SK-N-SH treated with all-trans-retinoic acid at 6 μM for 48 hours (cell line): ENCODE measurements around the gene EPHA6.

Experiments used
- ATAC-seq: fragments of 200-7000 bp; cut with Tn5 transposase; 3 replicates; pipeline ENCODE4 v1.9.1; 2020; ENCODE audit warnings: mild to moderate bottlenecking, moderate library complexity
- ARNTL ChIP-seq: fragments of 450-650 bp; formaldehyde crosslinking; IDR thresholded peaks from 2 replicates; pipeline ENCODE4 v1.5.0; 2020; ENCODE audit warnings: low read depth, mild to moderate bottlenecking, moderate library complexity, borderline replicate concordance
- BACH2 ChIP-seq: fragments of 250-450 bp; sonication (Bioruptor Pico); IDR thresholded peaks from 2 replicates; pipeline ENCODE4 v1.9.0; 2021; ENCODE audit warnings: mild to moderate bottlenecking, borderline replicate concordance
- CSDC2 ChIP-seq: fragments of 250-450 bp; sonication (Bioruptor Pico); IDR thresholded peaks from 2 replicates; pipeline ENCODE4 v1.5.0; 2020; ENCODE audit warnings: mild to moderate bottlenecking, moderate library complexity
- ESRRG ChIP-seq: fragments of 250-450 bp; sonication (Bioruptor Pico); IDR thresholded peaks from 2 replicates; pipeline ENCODE4 v1.6.1; 2021; ENCODE audit warnings: mild to moderate bottlenecking
- GLIS3 ChIP-seq: fragments of 250-450 bp; sonication (Bioruptor Pico); IDR thresholded peaks from 2 replicates; pipeline ENCODE4 v1.5.0; 2020; ENCODE audit warnings: mild to moderate bottlenecking, moderate library complexity
- ISL1 ChIP-seq: fragments of 250-450 bp; sonication (Bioruptor Pico); IDR thresholded peaks from 2 replicates; pipeline ENCODE4 v2.1.2; 2022; ENCODE audit warnings: mild to moderate bottlenecking, moderate library complexity
- OSR1 ChIP-seq: fragments of 250-450 bp; sonication (Bioruptor Pico); IDR thresholded peaks from 2 replicates; pipeline ENCODE4 v1.8.0; 2022; ENCODE audit warnings: moderate library complexity, mild to moderate bottlenecking, inconsistent platforms
- PPARA ChIP-seq: fragments of 250-450 bp; sonication (Bioruptor Pico); IDR thresholded peaks from 2 replicates; pipeline ENCODE4 v1.5.0; 2020; ENCODE audit warnings: mild to moderate bottlenecking, borderline replicate concordance
- RARB ChIP-seq: fragments of 250-450 bp; sonication (Bioruptor Pico); IDR thresholded peaks from 2 replicates; pipeline ENCODE4 v1.8.0; 2021; ENCODE audit warnings: mild to moderate bottlenecking, moderate library complexity
- SNAI2 ChIP-seq: fragments of 250-450 bp; sonication (Bioruptor Pico); IDR thresholded peaks from 2 replicates; pipeline ENCODE4 v1.5.0; 2020; ENCODE audit warnings: mild to moderate bottlenecking, moderate library complexity
- TCF4 ChIP-seq: fragments of 250-450 bp; sonication (Bioruptor Pico); IDR thresholded peaks from 2 replicates; pipeline ENCODE4 v1.8.0; 2021; ENCODE audit warnings: mild to moderate bottlenecking, moderate library complexity, borderline replicate concordance
- TOX ChIP-seq: fragments of 250-450 bp; sonication (Bioruptor Pico); IDR thresholded peaks from 2 replicates; pipeline ENCODE4 v1.8.0; 2021; ENCODE audit warnings: mild to moderate bottlenecking, moderate library complexity, borderline replicate concordance
- ZC3H10 ChIP-seq: fragments of 250-450 bp; sonication (Bioruptor Pico); IDR thresholded peaks from 2 replicates; pipeline ENCODE4 v1.5.1; 2021; ENCODE audit warnings: mild to moderate bottlenecking, moderate library complexity
- ZFP3 ChIP-seq: fragments of 250-450 bp; sonication (Bioruptor Pico); IDR thresholded peaks from 2 replicates; pipeline ENCODE4 v1.5.0; 2020; ENCODE audit warnings: mild to moderate bottlenecking, moderate library complexity
- ZFP30 ChIP-seq: fragments of 450-650 bp; formaldehyde crosslinking; IDR thresholded peaks from 2 replicates; pipeline ENCODE4 v1.5.0; 2022; ENCODE audit warnings: mild to moderate bottlenecking, moderate library complexity
- ZNF565 ChIP-seq: fragments of 450-650 bp; formaldehyde crosslinking; conservative IDR thresholded peaks from 2 replicates; pipeline ENCODE4 v1.5.0; 2020; ENCODE audit warnings: low read depth, mild to moderate bottlenecking, moderate library complexity
- ZNF70 ChIP-seq: fragments of 450-650 bp; formaldehyde crosslinking; IDR thresholded peaks from 2 replicates; pipeline ENCODE4 v1.5.0; 2020; ENCODE audit warnings: mild to moderate bottlenecking, moderate library complexity
- ZNF8 ChIP-seq: fragments of 450-650 bp; formaldehyde crosslinking; IDR thresholded peaks from 2 replicates; pipeline ENCODE4 v1.5.0; 2020; ENCODE audit warnings: mild to moderate bottlenecking, moderate library complexity
- TF ChIP-seq, protein P1 (sequence below): fragments of 250-450 bp; sonication (Bioruptor Pico); IDR thresholded peaks from 2 replicates; pipeline ENCODE4 v1.5.1; 2020; ENCODE audit warnings: low read depth, mild to moderate bottlenecking, moderate library complexity
- TF ChIP-seq, protein P2 (sequence below): fragments of 250-450 bp; sonication (Bioruptor Pico); IDR thresholded peaks from 2 replicates; pipeline ENCODE4 v1.5.0; 2020; ENCODE audit warnings: mild to moderate bottlenecking, moderate library complexity
- TF ChIP-seq, protein P3 (sequence below): fragments of 250-450 bp; sonication (Bioruptor Pico); IDR thresholded peaks from 2 replicates; pipeline ENCODE4 v1.8.0; 2021; ENCODE audit warnings: low read depth, mild to moderate bottlenecking, moderate library complexity, borderline replicate concordance
- TF ChIP-seq, protein P4 (sequence below): fragments of 250-450 bp; sonication (Bioruptor Pico); IDR thresholded peaks from 2 replicates; pipeline ENCODE4 v1.8.0; 2020; ENCODE audit warnings: mild to moderate bottlenecking, moderate library complexity, borderline replicate concordance

The EPHA6 gene

DNA sequence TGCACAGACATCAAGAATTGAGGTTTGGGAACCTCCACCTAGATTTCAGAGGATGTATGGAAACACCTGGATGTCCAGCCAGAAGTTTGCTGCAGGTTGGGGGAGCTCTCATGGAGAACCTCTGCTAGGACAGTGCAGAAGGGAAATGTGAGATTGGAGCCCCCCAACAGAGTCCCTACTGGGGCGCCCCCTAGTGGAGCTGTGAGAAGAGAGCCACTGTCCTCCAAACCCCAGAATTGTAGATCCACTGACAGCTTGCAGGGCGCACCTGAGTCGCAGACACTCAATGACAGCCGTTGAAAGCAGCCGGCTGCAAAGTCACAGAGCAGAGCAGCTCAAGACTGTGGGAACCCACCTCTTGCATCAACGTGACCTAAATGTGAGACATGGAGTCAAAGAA, 34.6 kb upstream of the EPHA6 start:
- TF ChIP-seq RARB (CRISPR knock-in tag) (no peak), SNAI2 (CRISPR knock-in tag) (no peak), TOX (CRISPR knock-in tag) (no peak), ZFP30 (no peak), BACH2 (CRISPR knock-in tag) (no peak), GLIS3 (CRISPR knock-in tag) (no peak), ISL1 (CRISPR knock-in tag) (no peak), ZNF565 (CRISPR knock-in tag) (no peak), ZNF8 (CRISPR knock-in tag) (no peak), ZC3H10 (CRISPR knock-in tag) (no peak), ESRRG (CRISPR knock-in tag) (no peak), ARNTL (CRISPR knock-in tag) (no peak)
- TF ChIP-seq, protein P1, sequence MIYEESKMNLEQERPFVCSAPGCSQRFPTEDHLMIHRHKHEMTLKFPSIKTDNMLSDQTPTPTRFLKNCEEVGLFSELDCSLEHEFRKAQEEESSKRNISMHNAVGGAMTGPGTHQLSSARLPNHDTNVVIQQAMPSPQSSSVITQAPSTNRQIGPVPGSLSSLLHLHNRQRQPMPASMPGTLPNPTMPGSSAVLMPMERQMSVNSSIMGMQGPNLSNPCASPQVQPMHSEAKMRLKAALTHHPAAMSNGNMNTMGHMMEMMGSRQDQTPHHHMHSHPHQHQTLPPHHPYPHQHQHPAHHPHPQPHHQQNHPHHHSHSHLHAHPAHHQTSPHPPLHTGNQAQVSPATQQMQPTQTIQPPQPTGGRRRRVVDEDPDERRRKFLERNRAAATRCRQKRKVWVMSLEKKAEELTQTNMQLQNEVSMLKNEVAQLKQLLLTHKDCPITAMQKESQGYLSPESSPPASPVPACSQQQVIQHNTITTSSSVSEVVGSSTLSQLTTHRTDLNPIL = no peak
- TF ChIP-seq, protein P2, sequence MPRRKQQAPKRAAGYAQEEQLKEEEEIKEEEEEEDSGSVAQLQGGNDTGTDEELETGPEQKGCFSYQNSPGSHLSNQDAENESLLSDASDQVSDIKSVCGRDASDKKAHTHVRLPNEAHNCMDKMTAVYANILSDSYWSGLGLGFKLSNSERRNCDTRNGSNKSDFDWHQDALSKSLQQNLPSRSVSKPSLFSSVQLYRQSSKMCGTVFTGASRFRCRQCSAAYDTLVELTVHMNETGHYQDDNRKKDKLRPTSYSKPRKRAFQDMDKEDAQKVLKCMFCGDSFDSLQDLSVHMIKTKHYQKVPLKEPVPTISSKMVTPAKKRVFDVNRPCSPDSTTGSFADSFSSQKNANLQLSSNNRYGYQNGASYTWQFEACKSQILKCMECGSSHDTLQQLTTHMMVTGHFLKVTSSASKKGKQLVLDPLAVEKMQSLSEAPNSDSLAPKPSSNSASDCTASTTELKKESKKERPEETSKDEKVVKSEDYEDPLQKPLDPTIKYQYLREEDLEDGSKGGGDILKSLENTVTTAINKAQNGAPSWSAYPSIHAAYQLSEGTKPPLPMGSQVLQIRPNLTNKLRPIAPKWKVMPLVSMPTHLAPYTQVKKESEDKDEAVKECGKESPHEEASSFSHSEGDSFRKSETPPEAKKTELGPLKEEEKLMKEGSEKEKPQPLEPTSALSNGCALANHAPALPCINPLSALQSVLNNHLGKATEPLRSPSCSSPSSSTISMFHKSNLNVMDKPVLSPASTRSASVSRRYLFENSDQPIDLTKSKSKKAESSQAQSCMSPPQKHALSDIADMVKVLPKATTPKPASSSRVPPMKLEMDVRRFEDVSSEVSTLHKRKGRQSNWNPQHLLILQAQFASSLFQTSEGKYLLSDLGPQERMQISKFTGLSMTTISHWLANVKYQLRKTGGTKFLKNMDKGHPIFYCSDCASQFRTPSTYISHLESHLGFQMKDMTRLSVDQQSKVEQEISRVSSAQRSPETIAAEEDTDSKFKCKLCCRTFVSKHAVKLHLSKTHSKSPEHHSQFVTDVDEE (CRISPR knock-in tag) = no peak
- TF ChIP-seq, protein P3, sequence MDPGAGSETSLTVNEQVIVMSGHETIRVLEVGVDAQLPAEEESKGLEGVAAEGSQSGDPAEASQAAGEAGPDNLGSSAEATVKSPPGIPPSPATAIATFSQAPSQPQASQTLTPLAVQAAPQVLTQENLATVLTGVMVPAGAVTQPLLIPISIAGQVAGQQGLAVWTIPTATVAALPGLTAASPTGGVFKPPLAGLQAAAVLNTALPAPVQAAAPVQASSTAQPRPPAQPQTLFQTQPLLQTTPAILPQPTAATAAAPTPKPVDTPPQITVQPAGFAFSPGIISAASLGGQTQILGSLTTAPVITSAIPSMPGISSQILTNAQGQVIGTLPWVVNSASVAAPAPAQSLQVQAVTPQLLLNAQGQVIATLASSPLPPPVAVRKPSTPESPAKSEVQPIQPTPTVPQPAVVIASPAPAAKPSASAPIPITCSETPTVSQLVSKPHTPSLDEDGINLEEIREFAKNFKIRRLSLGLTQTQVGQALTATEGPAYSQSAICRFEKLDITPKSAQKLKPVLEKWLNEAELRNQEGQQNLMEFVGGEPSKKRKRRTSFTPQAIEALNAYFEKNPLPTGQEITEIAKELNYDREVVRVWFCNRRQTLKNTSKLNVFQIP (CRISPR knock-in tag) = no peak
- ATAC-seq = no peak

DNA sequence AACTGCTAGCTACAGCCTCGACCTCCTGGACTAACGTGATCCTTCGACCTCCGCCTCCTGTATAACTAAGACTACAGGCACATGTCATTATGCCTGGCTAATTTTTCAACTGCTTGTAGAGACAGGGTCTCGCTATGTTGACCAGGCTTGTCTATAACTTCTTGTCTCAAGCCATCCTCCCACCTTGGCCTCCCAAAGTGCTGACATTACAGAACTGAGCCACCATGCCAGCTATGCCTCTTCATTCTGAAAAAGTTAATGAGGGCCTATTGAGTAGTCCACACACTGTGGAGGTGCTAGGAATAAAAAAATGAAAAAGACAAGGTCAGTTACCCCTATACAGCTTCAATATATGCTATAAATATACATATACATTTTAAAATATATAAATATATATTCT, 18.3 kb upstream of the EPHA6 start:
- no peak for TF ChIP-seq TOX (CRISPR knock-in tag)
- TF ChIP-seq ZNF8 (CRISPR knock-in tag) = no peak
- TF ChIP-seq SNAI2 (CRISPR knock-in tag) = no peak
- TF ChIP-seq TCF4 (CRISPR knock-in tag) = no peak
- TF ChIP-seq GLIS3 (CRISPR knock-in tag) = no peak
- no peak for TF ChIP-seq CSDC2 (CRISPR knock-in tag)
- TF ChIP-seq, protein P3 (CRISPR knock-in tag) = no peak
- TF ChIP-seq OSR1 (CRISPR knock-in tag) = no peak
- no peak for TF ChIP-seq PPARA (CRISPR knock-in tag)
- no peak for TF ChIP-seq ZC3H10 (CRISPR knock-in tag)
- no peak for TF ChIP-seq ZNF70 (CRISPR knock-in tag)
- TF ChIP-seq ARNTL (CRISPR knock-in tag) = no peak
- no peak for TF ChIP-seq ZFP3 (CRISPR knock-in tag)
- no peak for TF ChIP-seq ESRRG (CRISPR knock-in tag)
- TF ChIP-seq, protein P1 = no peak
- no peak for TF ChIP-seq RARB (CRISPR knock-in tag)
- no peak for ATAC-seq

DNA sequence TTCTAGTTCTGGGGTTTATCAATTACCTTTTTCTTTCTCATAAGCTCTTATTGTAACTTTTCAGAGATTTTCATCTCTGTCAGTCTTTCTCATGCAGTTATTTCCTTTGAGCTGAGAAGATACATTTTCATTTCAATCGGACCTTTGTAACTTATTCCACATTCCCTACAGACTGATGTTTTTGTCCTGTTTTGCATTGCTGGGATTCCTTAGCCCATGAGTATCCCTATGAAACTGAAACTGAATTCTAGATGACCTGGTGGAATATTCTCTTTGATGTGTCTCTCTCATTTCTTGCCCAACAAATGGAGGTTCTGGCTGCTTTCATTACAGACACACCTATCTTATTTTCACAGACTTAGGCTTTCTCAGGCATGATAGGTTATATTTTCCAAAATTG, 10.5 kb upstream of the EPHA6 start:
- no peak for ATAC-seq
- TF ChIP-seq BACH2 (CRISPR knock-in tag) (no peak), GLIS3 (CRISPR knock-in tag) (no peak), ISL1 (CRISPR knock-in tag) (no peak), RARB (CRISPR knock-in tag) (no peak), OSR1 (CRISPR knock-in tag) (no peak), ZNF8 (CRISPR knock-in tag) (no peak), CSDC2 (CRISPR knock-in tag) (no peak), PPARA (CRISPR knock-in tag) (no peak), SNAI2 (CRISPR knock-in tag) (no peak), ZNF565 (CRISPR knock-in tag) (no peak)
- TF ChIP-seq, protein P3 (CRISPR knock-in tag) = no peak
- TF ChIP-seq, protein P1 = no peak
- TF ChIP-seq, protein P4, sequence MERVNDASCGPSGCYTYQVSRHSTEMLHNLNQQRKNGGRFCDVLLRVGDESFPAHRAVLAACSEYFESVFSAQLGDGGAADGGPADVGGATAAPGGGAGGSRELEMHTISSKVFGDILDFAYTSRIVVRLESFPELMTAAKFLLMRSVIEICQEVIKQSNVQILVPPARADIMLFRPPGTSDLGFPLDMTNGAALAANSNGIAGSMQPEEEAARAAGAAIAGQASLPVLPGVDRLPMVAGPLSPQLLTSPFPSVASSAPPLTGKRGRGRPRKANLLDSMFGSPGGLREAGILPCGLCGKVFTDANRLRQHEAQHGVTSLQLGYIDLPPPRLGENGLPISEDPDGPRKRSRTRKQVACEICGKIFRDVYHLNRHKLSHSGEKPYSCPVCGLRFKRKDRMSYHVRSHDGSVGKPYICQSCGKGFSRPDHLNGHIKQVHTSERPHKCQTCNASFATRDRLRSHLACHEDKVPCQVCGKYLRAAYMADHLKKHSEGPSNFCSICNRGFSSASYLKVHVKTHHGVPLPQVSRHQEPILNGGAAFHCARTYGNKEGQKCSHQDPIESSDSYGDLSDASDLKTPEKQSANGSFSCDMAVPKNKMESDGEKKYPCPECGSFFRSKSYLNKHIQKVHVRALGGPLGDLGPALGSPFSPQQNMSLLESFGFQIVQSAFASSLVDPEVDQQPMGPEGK (CRISPR knock-in tag) = no peak
